ENCODE data around the gene CD2. TPM values are rescaled to one million over a fixed set of nuclear protein-coding genes. Genes with fewer than 3 reads are reported as not detected.

CD2 gene
- total RNA-seq, 1 donor from 2014 or later = not detected

DNA sequence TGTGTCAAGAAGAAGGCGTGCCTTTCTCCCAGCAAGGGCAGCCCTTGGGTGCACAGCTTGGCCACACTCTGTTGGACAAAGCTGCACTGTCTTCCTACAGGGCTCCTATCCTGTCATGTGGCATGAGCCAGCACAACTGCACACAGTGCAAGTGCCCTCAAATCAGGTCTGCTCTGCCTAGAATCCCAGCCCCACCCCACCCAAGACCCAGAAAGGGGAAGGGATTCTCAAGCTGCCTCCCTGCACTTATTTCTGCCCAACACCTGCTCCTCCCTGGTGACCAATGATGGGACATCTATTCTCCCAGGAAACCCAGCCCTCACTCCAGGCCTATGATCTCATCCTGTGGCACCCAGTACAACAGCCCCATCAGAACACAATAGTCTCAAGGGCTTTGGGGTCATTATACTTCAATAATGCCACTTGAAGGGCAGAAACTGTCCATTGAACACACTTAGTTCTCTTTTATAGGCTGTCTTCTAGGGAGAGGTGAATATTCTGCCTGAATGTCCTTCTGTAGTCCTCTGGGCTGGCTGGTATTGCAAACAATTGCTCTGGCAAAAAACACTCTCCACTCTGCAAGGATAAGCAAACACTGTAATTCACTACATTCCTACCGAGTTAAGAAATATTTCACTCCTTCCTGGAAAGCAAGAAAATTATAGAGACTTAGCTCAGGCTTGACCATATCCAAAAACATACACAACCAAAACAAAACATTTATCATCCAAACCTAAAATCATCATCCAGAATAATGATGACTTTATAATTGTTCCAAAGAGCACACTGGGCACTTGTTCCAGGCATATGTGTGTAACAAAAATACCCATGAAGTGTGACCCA, 43.6 kb upstream of the CD2 start:
- DNase-seq (ENCODE audit: low read depth) = no peak
- FAIRE-seq = no peak
- Histone ChIP-seq H3K4me3 (ENCODE audit: low read depth, low read length) (no peak overlapping the region), H3K27me3 (ENCODE audit: control insufficient read depth, insufficient read depth, low read length) (no peaks in the 10 kb centered on the region), H3K36me3 (ENCODE audit: control insufficient read depth, insufficient read depth, low read length) (no peaks in the 10 kb centered on the region)
- TF ChIP-seq, protein P1, sequence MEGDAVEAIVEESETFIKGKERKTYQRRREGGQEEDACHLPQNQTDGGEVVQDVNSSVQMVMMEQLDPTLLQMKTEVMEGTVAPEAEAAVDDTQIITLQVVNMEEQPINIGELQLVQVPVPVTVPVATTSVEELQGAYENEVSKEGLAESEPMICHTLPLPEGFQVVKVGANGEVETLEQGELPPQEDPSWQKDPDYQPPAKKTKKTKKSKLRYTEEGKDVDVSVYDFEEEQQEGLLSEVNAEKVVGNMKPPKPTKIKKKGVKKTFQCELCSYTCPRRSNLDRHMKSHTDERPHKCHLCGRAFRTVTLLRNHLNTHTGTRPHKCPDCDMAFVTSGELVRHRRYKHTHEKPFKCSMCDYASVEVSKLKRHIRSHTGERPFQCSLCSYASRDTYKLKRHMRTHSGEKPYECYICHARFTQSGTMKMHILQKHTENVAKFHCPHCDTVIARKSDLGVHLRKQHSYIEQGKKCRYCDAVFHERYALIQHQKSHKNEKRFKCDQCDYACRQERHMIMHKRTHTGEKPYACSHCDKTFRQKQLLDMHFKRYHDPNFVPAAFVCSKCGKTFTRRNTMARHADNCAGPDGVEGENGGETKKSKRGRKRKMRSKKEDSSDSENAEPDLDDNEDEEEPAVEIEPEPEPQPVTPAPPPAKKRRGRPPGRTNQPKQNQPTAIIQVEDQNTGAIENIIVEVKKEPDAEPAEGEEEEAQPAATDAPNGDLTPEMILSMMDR (IDR thresholded peaks at IDR 0.05; ENCODE audit: insufficient read depth, low read length, severe bottlenecking) = no peak

DNA sequence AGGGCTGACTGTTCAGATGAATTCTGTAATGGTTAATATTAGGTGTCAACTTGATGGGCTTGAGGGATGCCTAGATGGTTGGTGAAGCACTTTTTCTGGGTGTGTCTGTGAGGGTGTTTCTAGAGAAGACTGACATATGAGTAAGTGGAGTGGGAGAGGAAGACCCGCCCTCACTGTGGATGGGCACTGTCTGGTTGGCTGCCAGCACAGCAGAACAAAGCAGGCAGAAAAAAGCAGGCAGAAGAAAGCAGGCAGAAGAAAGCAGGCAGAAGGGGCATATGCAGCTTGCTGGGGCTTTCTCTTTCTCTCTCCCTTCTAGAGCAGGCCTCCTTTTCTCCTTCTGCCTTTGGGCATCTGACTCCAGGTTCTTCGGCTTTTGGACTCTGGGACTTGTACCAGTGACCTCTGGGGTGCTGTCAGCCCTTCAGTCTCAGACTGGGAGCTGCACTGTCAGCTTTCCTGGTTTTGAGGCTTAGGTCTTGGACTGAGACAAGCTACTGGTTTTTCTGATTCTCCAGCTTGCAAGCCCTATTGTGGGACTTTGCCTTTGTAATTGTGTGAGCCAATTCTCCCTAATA, 42.9 kb upstream of the CD2 start:
- TF ChIP-seq, protein P1 (IDR thresholded peaks at IDR 0.05; ENCODE audit: insufficient read depth, low read length, severe bottlenecking) = no peak
- DNase-seq (ENCODE audit: low read depth) (peak; percentile 75), FAIRE-seq (no peak)
- H3K27me3 ChIP-seq (ENCODE audit: control insufficient read depth, insufficient read depth, low read length) = no peaks in the 10 kb centered on the region
- no peak overlapping the region for H3K4me3 ChIP-seq (ENCODE audit: low read depth, low read length)
- H3K36me3 ChIP-seq (ENCODE audit: control insufficient read depth, insufficient read depth, low read length) = no peaks in the 10 kb centered on the region

DNA sequence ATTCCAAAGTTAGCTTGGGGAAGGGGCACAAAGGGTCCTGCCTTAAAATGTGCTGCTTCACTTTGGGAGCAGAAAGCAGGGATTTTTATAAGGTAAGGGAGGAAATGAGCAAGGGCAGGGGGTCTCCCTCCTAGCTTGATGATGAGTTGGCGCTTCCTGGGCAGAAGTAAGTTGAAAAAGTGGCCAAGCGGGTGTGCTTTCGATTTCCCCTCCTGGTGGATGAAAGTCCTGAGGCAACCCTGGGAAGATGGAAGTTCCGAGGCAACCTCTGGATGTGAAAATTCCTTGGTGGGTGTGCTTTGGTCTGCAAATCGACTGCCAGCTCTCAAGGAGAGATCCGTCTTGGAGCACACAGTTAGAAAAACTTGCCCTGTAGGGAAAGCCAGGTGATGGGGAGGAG, 41.7 kb upstream of the CD2 start:
- Histone ChIP-seq H3K4me3 (ENCODE audit: low read depth, low read length) (no peak overlapping the region), H3K36me3 (ENCODE audit: control insufficient read depth, insufficient read depth, low read length) (no peaks in the 10 kb centered on the region), H3K27me3 (ENCODE audit: control insufficient read depth, insufficient read depth, low read length) (no peaks in the 10 kb centered on the region)
- FAIRE-seq (no peak), DNase-seq (ENCODE audit: low read depth) (no peak)
- TF ChIP-seq, protein P1 (IDR thresholded peaks at IDR 0.05; ENCODE audit: insufficient read depth, low read length, severe bottlenecking) = no peak

DNA sequence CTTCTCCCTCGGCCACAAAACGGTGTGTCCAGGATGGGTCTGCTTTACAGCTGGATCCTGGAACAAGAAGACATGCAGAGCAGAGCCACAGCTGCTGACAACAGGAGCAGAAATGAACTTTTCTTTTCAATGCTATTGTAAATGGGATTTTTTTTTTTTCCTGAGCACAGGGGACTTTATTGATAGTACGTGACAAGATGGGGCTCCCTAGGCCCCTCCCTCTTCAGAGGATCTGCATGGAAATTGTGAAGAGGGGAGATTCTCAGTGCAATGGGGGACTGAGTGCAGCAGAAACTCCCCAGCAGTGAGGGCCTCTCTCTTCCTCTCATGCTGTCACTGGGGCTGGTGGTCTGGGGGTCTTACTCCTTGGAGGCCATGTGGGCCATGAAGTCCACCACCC, 40.8 kb upstream of the CD2 start:
- DNase-seq (ENCODE audit: low read depth) (no peak), FAIRE-seq (no peak)
- Histone ChIP-seq H3K4me3 (ENCODE audit: low read depth, low read length) (no peak overlapping the region), H3K27me3 (ENCODE audit: control insufficient read depth, insufficient read depth, low read length) (no peaks in the 10 kb centered on the region), H3K36me3 (ENCODE audit: control insufficient read depth, insufficient read depth, low read length) (no peaks in the 10 kb centered on the region)
- TF ChIP-seq, protein P1 (IDR thresholded peaks at IDR 0.05; ENCODE audit: insufficient read depth, low read length, severe bottlenecking) = no peak

- no peak for DNase-seq (ENCODE audit: low read depth)
- no peaks in the 10 kb centered on the region for H3K36me3 ChIP-seq (ENCODE audit: control insufficient read depth, insufficient read depth, low read length)
- no peak for FAIRE-seq
- no peaks in the 10 kb centered on the region for H3K27me3 ChIP-seq (ENCODE audit: control insufficient read depth, insufficient read depth, low read length)
- H3K4me3 ChIP-seq (ENCODE audit: low read depth, low read length) = no peak overlapping the region
- TF ChIP-seq, protein P1 (IDR thresholded peaks at IDR 0.05; ENCODE audit: insufficient read depth, low read length, severe bottlenecking) = no peak
Measured at GRCh38 chr1:116716391-116716790, 37.8 kb upstream of the CD2 start.

All from bronchial epithelial cell (primary cell).